GM15510 (cell line): ENCODE results near the gene FDXACB1.

Experiments
- POLR2A ChIP-seq: IDR thresholded peaks from 3 replicates; pipeline ENCODE4 v1.6.1; 2011; ENCODE audit warnings: borderline replicate concordance; ENCODE audit not compliant: insufficient read length; ENCODE audit errors: extremely low read depth

The FDXACB1 gene

GRCh38 chr11:111913997-111914396, 35.0 kb upstream of the FDXACB1 start:
- no peak for TF ChIP-seq POLR2A

GRCh38 chr11:111913031-111913861, 34.3 kb upstream of the FDXACB1 start:
- TF ChIP-seq POLR2A = no peak

GRCh38 chr11:111912535-111912934, 33.6 kb upstream of the FDXACB1 start, which contains the start of gene HSPB2:
TSS of gene HSPB2 (plus strand) at chr11:111912734. CDS start at chr11:111912830, 96 bp downstream.
- TF ChIP-seq POLR2A = no peak

- no peak for TF ChIP-seq POLR2A
These were observed 32.8 kb upstream of the FDXACB1 start, which contains the start of gene CRYAB for GRCh38 chr11:111911563-111912401. TSS of gene CRYAB (minus strand) at chr11:111911770. CDS start at chr11:111911724, 46 bp downstream.

GRCh38 chr11:111910676-111911562, 32.0 kb upstream of the FDXACB1 start:
- TF ChIP-seq POLR2A = no peak

GRCh38 chr11:111909378-111909777, 30.4 kb upstream of the FDXACB1 start:
- no peak for TF ChIP-seq POLR2A

- TF ChIP-seq POLR2A = no peak
These were observed 29.8 kb upstream of the FDXACB1 start for GRCh38 chr11:111908639-111909305.

GRCh38 chr11:111906680-111907079, 27.7 kb upstream of the FDXACB1 start:
- TF ChIP-seq POLR2A = no peak

GRCh38 chr11:111905411-111905810, 26.4 kb upstream of the FDXACB1 start:
- no peak for TF ChIP-seq POLR2A

- no peak for TF ChIP-seq POLR2A
These were observed 7.9 kb upstream of the FDXACB1 start for GRCh38 chr11:111886844-111887243.

GRCh38 chr11:111886032-111886431, 7.1 kb upstream of the FDXACB1 start:
- TF ChIP-seq POLR2A = no peak

- no peak for TF ChIP-seq POLR2A
These were observed 3.2 kb upstream of the FDXACB1 start for GRCh38 chr11:111882202-111882601.

- TF ChIP-seq POLR2A = no peak
These were observed 634 bp upstream of the FDXACB1 start for GRCh38 chr11:111879637-111879960.

GRCh38 chr11:111878385-111878848, 548 bp downstream of the FDXACB1 start:
- no peak for TF ChIP-seq POLR2A

- no peak for TF ChIP-seq POLR2A
These were observed 7.2 kb downstream of the FDXACB1 start for GRCh38 chr11:111871693-111872161.
